Chondrocyte (in vitro differentiated cells): Measurements from ENCODE around the gene BBS7. TPM values are rescaled to one million over a fixed set of nuclear protein-coding genes. Genes with fewer than 3 reads are reported as not detected.
A peak's percentile ranks its signal among the peaks of the same experiment; 100 is the strongest.

Experiments used
- DNase-seq: peaks from one replicate; pipeline ENCODE4 v3.0.0; 2021; ENCODE audit warnings: mixed read lengths, low spot score
- H3K27ac Mint-ChIP-seq: one replicate; pipeline ENCODE4 v1.8.0; 2021; ENCODE audit warnings: mild to moderate bottlenecking, moderate library complexity, mixed read lengths; ENCODE audit not compliant: unreplicated experiment
- H3K27me3 Mint-ChIP-seq: 2 replicates; pipeline ENCODE4 v1.8.0; 2021; ENCODE audit warnings: low read depth, mixed read lengths
- H3K36me3 Mint-ChIP-seq: 2 replicates; pipeline ENCODE4 v1.8.0; 2021; ENCODE audit warnings: low read depth, mixed read lengths
- H3K4me1 Mint-ChIP-seq: 2 replicates; pipeline ENCODE4 v1.8.0; 2021; ENCODE audit warnings: low read depth, mild to moderate bottlenecking, mixed read lengths
- H3K4me3 Mint-ChIP-seq: one replicate; pipeline ENCODE4 v1.8.0; 2021; ENCODE audit warnings: mild to moderate bottlenecking, moderate library complexity, mixed read lengths; ENCODE audit not compliant: unreplicated experiment
- H3K9me3 Mint-ChIP-seq: 2 replicates; pipeline ENCODE4 v1.8.0; 2021; ENCODE audit warnings: low read depth, mixed read lengths
- CTCF ChIP-seq: fragments of 200-600 bp; sonication (generic); IDR thresholded peaks from 2 replicates; pipeline ENCODE4 v1.5.0; 2021; ENCODE audit warnings: antibody characterized with exemption, mild to moderate bottlenecking, moderate library complexity
- total RNA-seq: library from RNA; stranded (reverse); gene quantifications from 3 replicates; pipeline ENCODE4 v1.2.1, GENCODE V29; 2021

Gene BBS7
- total RNA-seq, 1 donor from 2014 or later = 22.9 TPM

GRCh38 chr4:121784975-121785374 is 85.3 kb downstream of the BBS7 start:
- peaks cover 48% of the 10 kb centered on the region for H3K4me1 Mint-ChIP-seq
- H3K27ac Mint-ChIP-seq = peak overlapping the region; percentile 91
- H3K9me3 Mint-ChIP-seq = peaks cover 14% of the 10 kb centered on the region
- H3K27me3 Mint-ChIP-seq = no peaks in the 10 kb centered on the region
- H3K36me3 Mint-ChIP-seq = peaks cover 1% of the 10 kb centered on the region
- no peak overlapping the region for H3K4me3 Mint-ChIP-seq
- no peak for TF ChIP-seq CTCF
- no peak for DNase-seq

GRCh38 chr4:121784401-121784800 is 85.9 kb downstream of the BBS7 start:
- TF ChIP-seq CTCF = no peak
- no peak overlapping the region for H3K4me3 Mint-ChIP-seq
- H3K36me3 Mint-ChIP-seq = peaks cover 1% of the 10 kb centered on the region
- no peaks in the 10 kb centered on the region for H3K27me3 Mint-ChIP-seq
- no peak for DNase-seq
- H3K27ac Mint-ChIP-seq = peak overlapping the region; percentile 91
- peaks cover 42% of the 10 kb centered on the region for H3K4me1 Mint-ChIP-seq
- H3K9me3 Mint-ChIP-seq = peaks cover 14% of the 10 kb centered on the region

GRCh38 chr4:121783210-121783609 is 87.1 kb downstream of the BBS7 start:
- no peak overlapping the region for H3K4me3 Mint-ChIP-seq
- H3K27ac Mint-ChIP-seq = no peak overlapping the region
- peaks cover 14% of the 10 kb centered on the region for H3K9me3 Mint-ChIP-seq
- peaks cover 1% of the 10 kb centered on the region for H3K36me3 Mint-ChIP-seq
- peaks cover 31% of the 10 kb centered on the region for H3K4me1 Mint-ChIP-seq
- no peak for TF ChIP-seq CTCF
- no peaks in the 10 kb centered on the region for H3K27me3 Mint-ChIP-seq
- no peak for DNase-seq

GRCh38 chr4:121778991-121779628 is 91.2 kb downstream of the BBS7 start:
- Mint-ChIP-seq H3K27ac (no peak overlapping the region), H3K9me3 (peaks cover 9% of the 10 kb centered on the region), H3K27me3 (no peaks in the 10 kb centered on the region), H3K4me1 (peaks cover 8% of the 10 kb centered on the region), H3K36me3 (peaks cover 1% of the 10 kb centered on the region), H3K4me3 (no peak overlapping the region)
- DNase-seq = no peak
- no peak for TF ChIP-seq CTCF

GRCh38 chr4:121777625-121778024 is 92.6 kb downstream of the BBS7 start:
- no peaks in the 10 kb centered on the region for H3K36me3 Mint-ChIP-seq
- no peak for DNase-seq
- no peak overlapping the region for H3K4me3 Mint-ChIP-seq
- H3K27me3 Mint-ChIP-seq = peaks cover 1% of the 10 kb centered on the region
- H3K9me3 Mint-ChIP-seq = no peaks in the 10 kb centered on the region
- no peaks in the 10 kb centered on the region for H3K4me1 Mint-ChIP-seq
- H3K27ac Mint-ChIP-seq = no peak overlapping the region
- no peak for TF ChIP-seq CTCF
